Astrocyte (in vitro differentiated cells and primary cell): Measurements from ENCODE around the gene KIF23. TPM values are rescaled to one million over a fixed set of nuclear protein-coding genes. Genes with fewer than 3 reads are reported as not detected.

Experiments
- DNase-seq: peaks from one replicate; pipeline ENCODE4 v3.0.0-alpha.2; 2010; ENCODE audit warnings: low read depth
- FAIRE-seq: peaks from 2 replicates; lab custom pipeline; 2011; peaks lifted over from hg19 to GRCh38; lab: Jason Lieb, UNC
- H2AFZ ChIP-seq: 2 replicates; pipeline ENCODE4 v1.6.0; 2012; ENCODE audit warnings: low read depth, low read length, inconsistent platforms
- H3K27ac ChIP-seq: 2 replicates; pipeline ENCODE4 v1.5.1; 2011; ENCODE audit warnings: low read depth, low read length, inconsistent platforms
- H3K27me3 ChIP-seq: 2 replicates; pipeline ENCODE4 v1.6.0; 2011; ENCODE audit warnings: low read length, inconsistent platforms; ENCODE audit not compliant: insufficient read depth
- H3K36me3 ChIP-seq: 2 replicates; pipeline ENCODE4 v1.5.1; 2011; ENCODE audit warnings: low read length, inconsistent platforms; ENCODE audit not compliant: insufficient read depth
- H3K4me1 ChIP-seq: 2 replicates; pipeline ENCODE4 v1.5.1; 2011; ENCODE audit warnings: low read length, inconsistent platforms; ENCODE audit not compliant: insufficient read depth
- H3K4me2 ChIP-seq: 2 replicates; pipeline ENCODE4 v1.6.0; 2012; ENCODE audit warnings: low read length, inconsistent platforms
- H3K4me3 ChIP-seq: 2 replicates; pipeline ENCODE4 v1.5.1; 2011; ENCODE audit warnings: low read depth, mild to moderate bottlenecking, low read length, inconsistent platforms; ENCODE audit not compliant: insufficient read depth
- H3K79me2 ChIP-seq: 2 replicates; pipeline ENCODE4 v1.6.0; 2012; ENCODE audit warnings: mild to moderate bottlenecking, low read length, inconsistent platforms; ENCODE audit not compliant: insufficient read depth
- H3K9ac ChIP-seq: 2 replicates; pipeline ENCODE4 v1.6.0; 2012; ENCODE audit warnings: mild to moderate bottlenecking, low read length, inconsistent platforms
- H3K9me3 ChIP-seq: 2 replicates; pipeline ENCODE4 v1.5.1; 2012; ENCODE audit warnings: low read depth, mild to moderate bottlenecking, low read length, inconsistent platforms; ENCODE audit not compliant: insufficient read depth
- H4K20me1 ChIP-seq: 2 replicates; pipeline ENCODE4 v1.6.0; 2012; ENCODE audit warnings: low read length, inconsistent platforms; ENCODE audit not compliant: insufficient read depth
- H3K27ac Mint-ChIP-seq: one replicate; pipeline ENCODE4 v1.8.0; 2021; ENCODE audit warnings: mild to moderate bottlenecking, mixed read lengths; ENCODE audit not compliant: unreplicated experiment
- H3K27me3 Mint-ChIP-seq: one replicate; pipeline ENCODE4 v1.8.0; 2021; ENCODE audit warnings: low read depth, mixed read lengths; ENCODE audit not compliant: unreplicated experiment
- H3K36me3 Mint-ChIP-seq: one replicate; pipeline ENCODE4 v1.8.0; 2021; ENCODE audit warnings: low read depth, mixed read lengths; ENCODE audit not compliant: unreplicated experiment
- H3K4me1 Mint-ChIP-seq: one replicate; pipeline ENCODE4 v1.8.0; 2021; ENCODE audit warnings: low read depth, mixed read lengths; ENCODE audit not compliant: unreplicated experiment
- H3K4me3 Mint-ChIP-seq: one replicate; pipeline ENCODE4 v1.8.0; 2021; ENCODE audit warnings: mild to moderate bottlenecking, moderate library complexity, mixed read lengths; ENCODE audit not compliant: unreplicated experiment
- H3K9me3 Mint-ChIP-seq: one replicate; pipeline ENCODE4 v1.8.0; 2021; ENCODE audit warnings: mild to moderate bottlenecking, mixed read lengths; ENCODE audit not compliant: unreplicated experiment
- EZH2 ChIP-seq: IDR thresholded peaks from 2 replicates; pipeline ENCODE4 v1.6.1; 2012; ENCODE audit warnings: mild to moderate bottlenecking, low read length, inconsistent platforms; ENCODE audit not compliant: insufficient read depth
- total RNA-seq: library from RNA; stranded (reverse); gene quantifications from 2 replicates; pipeline ENCODE4 v1.2.1, GENCODE V29; 2021
- TF ChIP-seq, protein P1 (sequence below): IDR thresholded peaks from 2 replicates; pipeline ENCODE4 v1.5.1; 2011; ENCODE audit warnings: low read depth, mild to moderate bottlenecking, inconsistent platforms, low read length, moderate library complexity; ENCODE audit not compliant: insufficient read depth

KIF23 gene
- total RNA-seq, 1 donor from 2014 or later, result 11.8 TPM

DNA sequence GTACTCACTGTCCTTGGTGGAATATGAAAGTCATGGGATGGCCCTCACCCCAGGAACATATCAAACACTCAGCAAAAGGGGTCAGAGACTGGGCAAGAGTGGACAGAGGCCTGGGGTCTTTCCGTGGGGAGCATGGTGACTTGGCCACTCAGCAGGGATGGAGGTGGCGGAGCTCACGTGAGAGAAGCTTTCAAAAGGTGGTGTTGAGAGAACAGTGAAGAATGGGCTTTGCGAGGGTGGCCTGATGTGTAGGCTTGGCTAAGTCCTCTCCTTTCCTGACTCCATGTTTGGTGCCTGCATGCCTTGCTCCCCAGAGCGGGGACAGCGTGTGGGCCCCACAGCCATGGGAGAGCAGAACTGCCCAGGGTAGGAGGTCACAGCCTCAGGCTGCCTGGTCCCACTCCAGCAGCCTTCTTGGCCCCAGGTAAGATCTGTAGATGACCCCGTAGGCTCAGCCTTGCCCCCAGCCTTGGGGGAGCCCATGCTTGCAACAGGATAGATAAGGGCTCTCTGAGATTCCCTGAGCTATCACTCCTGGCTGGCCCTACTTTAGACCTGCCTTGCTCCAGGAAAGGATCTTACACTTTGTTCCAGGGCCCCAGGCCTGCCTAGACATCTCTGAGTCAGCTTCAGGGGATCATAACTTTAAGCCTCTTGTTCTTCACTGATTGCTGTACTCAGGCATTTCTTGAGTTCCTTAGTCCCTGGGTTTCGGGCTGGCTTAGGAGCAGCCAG is 55.5 kb downstream of the KIF23 start:
- no peak for TF ChIP-seq EZH2
- TF ChIP-seq, protein P1, sequence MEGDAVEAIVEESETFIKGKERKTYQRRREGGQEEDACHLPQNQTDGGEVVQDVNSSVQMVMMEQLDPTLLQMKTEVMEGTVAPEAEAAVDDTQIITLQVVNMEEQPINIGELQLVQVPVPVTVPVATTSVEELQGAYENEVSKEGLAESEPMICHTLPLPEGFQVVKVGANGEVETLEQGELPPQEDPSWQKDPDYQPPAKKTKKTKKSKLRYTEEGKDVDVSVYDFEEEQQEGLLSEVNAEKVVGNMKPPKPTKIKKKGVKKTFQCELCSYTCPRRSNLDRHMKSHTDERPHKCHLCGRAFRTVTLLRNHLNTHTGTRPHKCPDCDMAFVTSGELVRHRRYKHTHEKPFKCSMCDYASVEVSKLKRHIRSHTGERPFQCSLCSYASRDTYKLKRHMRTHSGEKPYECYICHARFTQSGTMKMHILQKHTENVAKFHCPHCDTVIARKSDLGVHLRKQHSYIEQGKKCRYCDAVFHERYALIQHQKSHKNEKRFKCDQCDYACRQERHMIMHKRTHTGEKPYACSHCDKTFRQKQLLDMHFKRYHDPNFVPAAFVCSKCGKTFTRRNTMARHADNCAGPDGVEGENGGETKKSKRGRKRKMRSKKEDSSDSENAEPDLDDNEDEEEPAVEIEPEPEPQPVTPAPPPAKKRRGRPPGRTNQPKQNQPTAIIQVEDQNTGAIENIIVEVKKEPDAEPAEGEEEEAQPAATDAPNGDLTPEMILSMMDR, result no peak
- peak overlapping the region; percentile 81 for H3K27ac Mint-ChIP-seq
- FAIRE-seq (no peak), DNase-seq (peak; percentile 56)
- Histone ChIP-seq H3K4me3 (no peak overlapping the region), H3K4me1 (peaks cover 27% of the 10 kb centered on the region), H3K9ac (no peak overlapping the region), H3K27ac (no peak overlapping the region), H3K4me2 (no peak overlapping the region), H3K36me3 (no peaks in the 10 kb centered on the region), H3K27me3 (no peaks in the 10 kb centered on the region), H3K79me2 (no peaks in the 10 kb centered on the region), H2AFZ (no peak overlapping the region), H4K20me1 (no peaks in the 10 kb centered on the region), H3K9me3 (no peaks in the 10 kb centered on the region)
- H3K36me3 Mint-ChIP-seq, result no peaks in the 10 kb centered on the region
- peaks cover 35% of the 10 kb centered on the region for H3K4me1 Mint-ChIP-seq
- no peaks in the 10 kb centered on the region for H3K9me3 Mint-ChIP-seq
- H3K4me3 Mint-ChIP-seq, result no peak overlapping the region
- no peaks in the 10 kb centered on the region for H3K27me3 Mint-ChIP-seq

DNA sequence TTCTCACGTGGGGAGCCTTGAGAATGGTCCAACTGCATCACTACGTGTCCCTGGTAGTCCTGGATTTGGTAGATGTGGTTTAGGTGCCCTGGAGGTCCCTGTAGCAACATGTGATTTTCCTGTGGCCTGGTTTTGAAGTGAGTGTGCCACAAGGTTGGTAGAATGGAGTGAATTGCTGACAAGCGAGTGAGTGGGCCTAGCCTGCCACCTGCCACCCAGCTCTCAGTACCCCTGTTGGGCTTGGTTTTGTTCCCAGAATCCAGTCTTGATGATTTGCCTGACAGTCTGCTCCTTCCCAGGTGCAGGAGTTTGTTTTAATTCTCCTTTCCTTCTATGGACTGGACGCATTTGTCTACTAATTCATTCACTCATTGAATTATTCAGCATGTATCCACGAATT is 57.9 kb downstream of the KIF23 start:
- Histone ChIP-seq H3K4me1 (peaks cover 29% of the 10 kb centered on the region), H3K9ac (no peak overlapping the region), H3K79me2 (no peaks in the 10 kb centered on the region), H3K36me3 (no peaks in the 10 kb centered on the region), H3K27me3 (no peaks in the 10 kb centered on the region), H4K20me1 (no peaks in the 10 kb centered on the region), H3K9me3 (no peaks in the 10 kb centered on the region), H3K4me3 (no peak overlapping the region), H3K27ac (no peak overlapping the region), H2AFZ (no peak overlapping the region), H3K4me2 (no peak overlapping the region)
- FAIRE-seq, result no peak
- no peak overlapping the region for H3K4me3 Mint-ChIP-seq
- no peaks in the 10 kb centered on the region for H3K9me3 Mint-ChIP-seq
- H3K36me3 Mint-ChIP-seq, result no peaks in the 10 kb centered on the region
- peaks cover 29% of the 10 kb centered on the region for H3K4me1 Mint-ChIP-seq
- H3K27ac Mint-ChIP-seq, result no peak overlapping the region
- TF ChIP-seq, protein P1, result no peak
- TF ChIP-seq EZH2, result no peak
- DNase-seq, result no peak
- peaks cover 10% of the 10 kb centered on the region for H3K27me3 Mint-ChIP-seq

DNA sequence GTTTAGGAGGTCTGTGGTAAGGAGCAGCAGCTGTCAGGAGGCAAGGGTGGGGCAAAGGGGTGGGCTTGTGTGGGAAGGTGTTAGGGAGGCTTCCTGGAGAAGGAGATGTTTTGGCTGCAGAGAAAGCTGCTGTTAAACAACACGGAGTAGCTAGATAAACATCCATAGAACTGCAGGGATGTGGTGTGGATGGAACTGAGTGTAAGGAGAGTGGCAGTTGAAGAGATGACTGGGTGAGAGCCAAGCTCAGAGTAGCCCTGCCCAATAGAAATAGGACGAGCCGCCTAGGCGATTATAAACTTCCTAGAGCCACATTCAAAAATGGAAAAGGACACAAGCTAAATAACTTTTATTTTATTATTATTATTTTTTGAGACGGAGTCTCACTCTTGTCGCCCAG is 58.4 kb downstream of the KIF23 start:
- Mint-ChIP-seq H3K4me1 (peaks cover 29% of the 10 kb centered on the region), H3K36me3 (no peaks in the 10 kb centered on the region), H3K4me3 (no peak overlapping the region), H3K27ac (no peak overlapping the region), H3K9me3 (no peaks in the 10 kb centered on the region), H3K27me3 (peaks cover 10% of the 10 kb centered on the region)
- Histone ChIP-seq H2AFZ (no peak overlapping the region), H3K27me3 (no peaks in the 10 kb centered on the region), H3K9me3 (no peaks in the 10 kb centered on the region), H3K4me2 (no peak overlapping the region), H3K4me1 (peaks cover 27% of the 10 kb centered on the region), H3K27ac (no peak overlapping the region), H4K20me1 (no peaks in the 10 kb centered on the region), H3K4me3 (no peak overlapping the region), H3K36me3 (no peaks in the 10 kb centered on the region), H3K79me2 (no peaks in the 10 kb centered on the region), H3K9ac (no peak overlapping the region)
- no peak for TF ChIP-seq EZH2
- TF ChIP-seq, protein P1, result no peak
- no peak for FAIRE-seq
- DNase-seq, result no peak
